Endothelial cell of umbilical vein (primary cell): ENCODE measurements around the gene GSDME. TPM values are rescaled to one million over a fixed set of nuclear protein-coding genes. Genes with fewer than 3 reads are reported as not detected.

ENCODE experiments used
- BruUV-seq: library from RNA; stranded (reverse); fragments of 400-500 nt; replicated peaks from 2 replicates; lab custom pipeline; 2021; lab: Mats Ljungman, UMichigan
- CTCF ChIA-PET: fragments of 300-600, 350-600 bp; sonication (Branson Sonifier 250); formaldehyde crosslinking; loops from one replicate; lab custom pipeline; 2021; ENCODE audit warnings: antibody characterized with exemption, inconsistent platforms; lab: Charles Lee
- POLR2A ChIA-PET: fragments of 300-600, 350-600 bp; sonication (Branson Sonifier 250); formaldehyde crosslinking; loops from one replicate; lab custom pipeline; 2021; ENCODE audit warnings: antibody characterized with exemption, inconsistent platforms; lab: Charles Lee
- DNase-seq: peaks from one replicate; pipeline ENCODE4 v3.0.0-alpha.2; 2011; ENCODE audit warnings: low read depth, low spot score
- FAIRE-seq: peaks from 2 replicates; lab custom pipeline; 2011; peaks lifted over from hg19 to GRCh38; lab: Jason Lieb, UNC
- H2AFZ ChIP-seq: 2 replicates; pipeline ENCODE4 v1.6.0; 2012; ENCODE audit warnings: low read depth, low read length, control low read depth, inconsistent platforms
- H3K27ac ChIP-seq: 2 replicates; pipeline ENCODE4 v1.5.1; 2011; ENCODE audit warnings: low read depth, mild to moderate bottlenecking, control low read depth, low read length, moderate library complexity; ENCODE audit not compliant: insufficient read depth
- H3K27me3 ChIP-seq, 2 experiments: 2 replicates each; pipeline versions ENCODE4 v1.6.0 to v1.6.1; 2011; ENCODE audit warnings: low read length in 2 of 2, mixed read lengths in 1 of 2; ENCODE audit not compliant: control insufficient read depth in 2 of 2, insufficient read depth in 2 of 2
- H3K36me3 ChIP-seq, 2 experiments: 2 replicates in 1 of 2; 3 replicates in 1 of 2; pipeline ENCODE4 v1.5.1; 2011; ENCODE audit warnings: low read length in 2 of 2, mild to moderate bottlenecking in 1 of 2, moderate library complexity in 1 of 2; ENCODE audit not compliant: control insufficient read depth in 2 of 2, insufficient read depth in 2 of 2; ENCODE audit errors: extremely low read depth in 1 of 2
- H3K4me1 ChIP-seq: 3 replicates; pipeline ENCODE4 v1.5.1; 2011; ENCODE audit warnings: mild to moderate bottlenecking, low read length; ENCODE audit not compliant: control insufficient read depth, insufficient read depth; ENCODE audit errors: extremely low read depth
- H3K4me2 ChIP-seq: 2 replicates; pipeline ENCODE4 v1.6.1; 2011; ENCODE audit warnings: low read length, control low read depth, mixed read lengths; ENCODE audit not compliant: insufficient read depth
- H3K4me3 ChIP-seq, 3 experiments: fragments of 200-600 bp in 1 of 3; sonication (generic), shearing (Covaris generic) in 1 of 3; replicated peaks in 1 of 3; 2 replicates each; pipeline ENCODE4 v1.5.1; 2011 to 2016; ENCODE audit warnings: control low read depth in 3 of 3, low read length in 3 of 3, mild to moderate bottlenecking in 2 of 3, inconsistent platforms in 1 of 3, low read depth in 1 of 3, moderate library complexity in 1 of 3; ENCODE audit not compliant: insufficient read depth in 1 of 3
- H3K79me2 ChIP-seq: 2 replicates; pipeline ENCODE4 v1.6.0; 2012; ENCODE audit warnings: low read length, inconsistent platforms; ENCODE audit not compliant: control insufficient read depth, insufficient read depth
- H3K9ac ChIP-seq: replicated peaks from 2 replicates; pipeline ENCODE3; 2011; ENCODE audit warnings: low read length, control low read depth; ENCODE audit not compliant: insufficient read depth; ENCODE audit errors: extremely low read depth
- H3K9me1 ChIP-seq: replicated peaks from 3 replicates; pipeline ENCODE4 v1.6.0; 2011; ENCODE audit warnings: mild to moderate bottlenecking, low read length; ENCODE audit not compliant: control insufficient read depth, insufficient read depth; ENCODE audit errors: extremely low read depth
- H3K9me3 ChIP-seq: replicated peaks from 2 replicates; pipeline ENCODE4 v1.5.1; 2012; ENCODE audit warnings: low read length, inconsistent platforms; ENCODE audit not compliant: control insufficient read depth, insufficient read depth
- H4K20me1 ChIP-seq: replicated peaks from 2 replicates; pipeline ENCODE3; 2011; ENCODE audit warnings: mild to moderate bottlenecking, low read length; ENCODE audit not compliant: control insufficient read depth, insufficient read depth; ENCODE audit errors: extremely low read depth
- EZH2 ChIP-seq: IDR thresholded peaks from 2 replicates; pipeline ENCODE4 v1.6.1; 2012; ENCODE audit warnings: borderline replicate concordance, low read depth, mild to moderate bottlenecking, moderate library complexity, low read length, inconsistent platforms; ENCODE audit not compliant: severe bottlenecking
- GATA2 ChIP-seq: IDR thresholded peaks from 2 replicates; pipeline ENCODE4 v1.7.0; 2011; ENCODE audit warnings: low read depth, mild to moderate bottlenecking, moderate library complexity, mixed read lengths, low read length; ENCODE audit not compliant: insufficient read length, insufficient read depth
- JUN ChIP-seq: IDR thresholded peaks from 2 replicates; pipeline ENCODE4 v1.6.1; 2011; ENCODE audit warnings: borderline replicate concordance, low read depth; ENCODE audit not compliant: insufficient read length, insufficient read depth
- MYC ChIP-seq: IDR thresholded peaks from one replicate; pipeline ENCODE4 v1.6.1; 2011; ENCODE audit warnings: mild to moderate bottlenecking, low read depth, low read length
- POLR2A ChIP-seq: IDR thresholded peaks from 2 replicates; pipeline ENCODE4 v1.6.1; 2012; ENCODE audit warnings: low read depth, mild to moderate bottlenecking, control low read depth, low read length
- POLR2AphosphoS5 ChIP-seq: IDR thresholded peaks from 2 replicates; pipeline ENCODE4 v1.6.1; 2012; ENCODE audit warnings: low read depth, mild to moderate bottlenecking, control low read depth, low read length, moderate library complexity; ENCODE audit not compliant: insufficient read depth
- dilution Hi-C: fragments of 300-500 bp; cut with MboI; formaldehyde crosslinking; loops from one replicate; pipeline ENCODE4 v1.15.0; 2019; ENCODE audit warnings: low sequenced_read_pairs; ENCODE audit not compliant: extremely low pct_ligation_motif_present
- intact Hi-C: fragments of 100-400 bp; cut with micrococcal nuclease; formaldehyde crosslinking; loops from one replicate; pipeline ENCODE4 v1.10.0; 2022
- polyA plus RNA-seq, 4 experiments: library from polyadenylated mRNA; depleted of rRNA in 3 of 4; stranded (reverse) in 3 of 4; unstranded in 1 of 4; fragments of >200 nt; gene quantifications; 2 replicates each; pipeline versions ENCODE4 v1.2.1 to v1.2.3, GENCODE V29; 2011 to 2012; ENCODE audit warnings: missing spikeins in 1 of 4
- total RNA-seq: library from RNA; stranded (reverse); gene quantifications from 2 replicates; pipeline ENCODE4 v1.2.3, GENCODE V29; 2021
- TF ChIP-seq, protein P1 (sequence below), 2 donors: IDR thresholded peaks; 1 replicate in 1 of 2; 2 replicates in 1 of 2; pipeline ENCODE4 v1.5.1; 2011; ENCODE audit warnings: low read length in 2 of 2, mild to moderate bottlenecking in 2 of 2, moderate library complexity in 2 of 2, control low read depth in 1 of 2, inconsistent platforms in 1 of 2, low read depth in 1 of 2; ENCODE audit not compliant: insufficient read depth in 1 of 2; ENCODE audit errors: extremely low read depth in 1 of 2

The GSDME gene
- total and polyA plus RNA-seq, 2 donors (not counting 3 experiments of a cell fraction or from before 2014, with no cell fraction given), result 21.1 to 23.4 TPM

- H3K4me2 ChIP-seq, result no peak overlapping the region
- no peaks in the 10 kb centered on the region for H3K27me3 ChIP-seq
- ChIA-PET CTCF (interaction anchor here (1.0 to 2.0 kb wide), 3 partner anchors 11 to 298 kb away, joined by 3 to 18 read pairs (median 6); no protein-coding TSS in a partner anchor), POLR2A (no interaction called here)
- peaks cover 4 to 5% of the 10 kb centered on the region in 2 experiments for H3K36me3 ChIP-seq
- dilution Hi-C loops (no loop called here), intact Hi-C loops (no loop called here)
- no peaks in the 10 kb centered on the region for H3K9me1 ChIP-seq
- H3K4me1 ChIP-seq, result no peaks in the 10 kb centered on the region
- TF ChIP-seq POLR2AphosphoS5 (no peak), EZH2 (no peak), JUN (no peak), GATA2 (no peak), POLR2A (no peak), MYC (no peak)
- TF ChIP-seq, protein P1, sequence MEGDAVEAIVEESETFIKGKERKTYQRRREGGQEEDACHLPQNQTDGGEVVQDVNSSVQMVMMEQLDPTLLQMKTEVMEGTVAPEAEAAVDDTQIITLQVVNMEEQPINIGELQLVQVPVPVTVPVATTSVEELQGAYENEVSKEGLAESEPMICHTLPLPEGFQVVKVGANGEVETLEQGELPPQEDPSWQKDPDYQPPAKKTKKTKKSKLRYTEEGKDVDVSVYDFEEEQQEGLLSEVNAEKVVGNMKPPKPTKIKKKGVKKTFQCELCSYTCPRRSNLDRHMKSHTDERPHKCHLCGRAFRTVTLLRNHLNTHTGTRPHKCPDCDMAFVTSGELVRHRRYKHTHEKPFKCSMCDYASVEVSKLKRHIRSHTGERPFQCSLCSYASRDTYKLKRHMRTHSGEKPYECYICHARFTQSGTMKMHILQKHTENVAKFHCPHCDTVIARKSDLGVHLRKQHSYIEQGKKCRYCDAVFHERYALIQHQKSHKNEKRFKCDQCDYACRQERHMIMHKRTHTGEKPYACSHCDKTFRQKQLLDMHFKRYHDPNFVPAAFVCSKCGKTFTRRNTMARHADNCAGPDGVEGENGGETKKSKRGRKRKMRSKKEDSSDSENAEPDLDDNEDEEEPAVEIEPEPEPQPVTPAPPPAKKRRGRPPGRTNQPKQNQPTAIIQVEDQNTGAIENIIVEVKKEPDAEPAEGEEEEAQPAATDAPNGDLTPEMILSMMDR (IDR thresholded peaks at IDR 0.05; ENCODE audit: extremely low read depth in 1 of 2, insufficient read depth in 1 of 2, low read depth in 1 of 2, low read length in 2 of 2), result no peak
- BruUV-seq, result no TSS peak
- H4K20me1 ChIP-seq, result no peaks in the 10 kb centered on the region
- DNase-seq, result no peak
- no peak overlapping the region for H3K9ac ChIP-seq
- no peaks in the 10 kb centered on the region for H3K9me3 ChIP-seq
- no peak overlapping the region for H3K4me3 ChIP-seq
- H3K27ac ChIP-seq, result no peak overlapping the region
- H2AFZ ChIP-seq, result no peak overlapping the region
- no peak for FAIRE-seq
- no peaks in the 10 kb centered on the region for H3K79me2 ChIP-seq
These were observed 43.4 kb upstream of the GSDME start for GRCh38 chr7:24800667-24801066.
